NCI-H748 (cell line): ENCODE results near the gene DIAPH1.

ENCODE experiments used
- DNase-seq: peaks from one replicate; lab custom pipeline; 2025; ENCODE audit not compliant: unreplicated experiment; lab: John Stamatoyannopoulos, UW

Gene DIAPH1

GRCh38 chr5:141508440-141508797, 110.4 kb downstream of the DIAPH1 start:
- DNase-seq = no peak

DNA sequence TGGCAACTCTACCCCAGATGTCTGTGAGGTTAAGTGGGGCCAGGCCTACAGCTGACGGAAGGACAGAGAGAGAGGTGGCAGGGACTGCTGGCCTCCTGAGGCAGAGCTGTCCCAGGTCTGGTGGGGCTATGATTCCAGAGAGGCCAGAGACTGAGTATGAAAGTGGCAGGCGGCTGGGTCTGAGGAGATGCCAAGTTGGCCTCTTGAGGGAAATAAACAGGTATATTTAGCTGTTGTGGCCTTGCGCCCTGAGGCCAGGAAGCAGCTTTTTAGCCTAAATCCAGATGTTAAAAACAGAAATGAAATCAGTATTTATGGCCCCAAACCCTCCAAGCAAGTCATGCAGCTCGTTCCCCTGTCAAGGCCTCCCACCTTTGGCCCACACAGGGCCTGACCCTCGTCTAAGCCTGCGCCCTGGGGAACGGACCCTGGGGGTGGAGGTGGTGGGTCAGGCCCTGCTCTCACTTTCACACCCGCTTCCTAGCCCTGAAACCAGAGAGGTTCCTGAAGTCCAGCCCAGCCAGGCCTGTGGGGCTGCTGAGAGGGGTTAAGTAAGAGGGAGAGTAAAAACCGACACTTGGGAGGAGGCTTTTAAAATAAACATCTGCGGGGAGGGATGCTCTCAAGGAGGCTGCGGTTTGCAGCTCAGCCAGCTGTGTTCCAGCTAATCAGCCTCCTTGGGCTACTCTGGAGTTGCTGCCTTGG, 111.3 kb downstream of the DIAPH1 start:
- no peak for DNase-seq

DNA sequence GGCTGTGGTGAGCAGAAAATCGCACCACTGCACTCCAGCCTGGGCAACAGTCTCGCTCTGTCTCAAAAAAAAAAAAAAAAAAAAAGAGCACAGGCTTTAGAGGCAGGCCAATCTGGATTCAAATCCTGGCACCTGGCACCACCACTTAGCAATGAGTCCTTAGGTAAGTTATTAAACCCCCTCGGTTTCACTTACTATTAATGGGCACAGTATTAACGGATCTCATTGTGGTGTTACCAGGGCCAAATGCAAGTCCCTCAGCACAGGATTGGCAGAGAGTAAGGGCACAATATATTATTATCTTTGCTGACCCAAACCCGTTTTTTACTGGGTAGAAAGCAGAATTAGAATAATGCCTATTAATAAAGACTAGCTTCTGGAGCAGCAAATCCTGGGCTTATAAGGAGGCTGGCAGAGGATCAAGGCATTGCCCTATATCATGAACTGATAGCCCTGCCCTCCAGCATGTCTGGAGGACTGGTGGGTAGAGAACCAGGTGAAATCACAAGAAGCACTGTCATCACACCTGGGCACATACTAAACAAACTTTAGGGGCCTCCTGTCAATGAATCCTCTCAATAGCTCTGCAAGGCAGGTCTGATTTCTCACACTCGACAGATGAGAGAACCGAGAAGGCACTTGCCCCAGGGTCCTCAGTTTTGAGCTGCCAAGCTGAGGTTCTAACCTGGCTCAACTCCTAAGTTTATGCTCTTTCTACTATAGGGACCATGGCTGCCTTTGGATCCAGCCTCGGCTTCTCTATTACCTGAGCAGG, 112.2 kb downstream of the DIAPH1 start:
- no peak for DNase-seq

DNA sequence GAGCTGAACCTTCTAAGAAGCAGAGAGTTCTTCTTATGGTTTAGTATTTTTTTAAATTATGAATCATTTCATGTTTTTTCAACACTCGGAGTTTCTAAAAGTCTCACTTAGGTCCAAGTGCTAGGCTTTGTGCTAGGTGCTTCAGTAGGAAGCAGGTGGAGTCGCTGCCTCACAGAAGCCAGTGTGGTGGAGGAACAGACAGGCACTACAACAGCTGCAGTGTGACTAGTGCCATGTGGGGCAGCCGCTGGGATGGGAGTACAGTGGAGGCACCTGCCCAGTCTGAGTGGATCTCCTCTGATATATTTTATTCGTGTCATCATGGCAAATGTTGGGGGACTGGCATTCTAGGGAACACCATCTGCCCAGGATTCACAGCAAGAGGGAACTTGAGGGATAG, 114.6 kb downstream of the DIAPH1 start:
- DNase-seq = no peak

GRCh38 chr5:141503681-141504080, 115.1 kb downstream of the DIAPH1 start:
- no peak for DNase-seq

- DNase-seq = no peak
Observed at GRCh38 chr5:141501761-141502160, 117.0 kb downstream of the DIAPH1 start.

GRCh38 chr5:141496038-141496437, 122.8 kb downstream of the DIAPH1 start:
- DNase-seq = no peak

DNA sequence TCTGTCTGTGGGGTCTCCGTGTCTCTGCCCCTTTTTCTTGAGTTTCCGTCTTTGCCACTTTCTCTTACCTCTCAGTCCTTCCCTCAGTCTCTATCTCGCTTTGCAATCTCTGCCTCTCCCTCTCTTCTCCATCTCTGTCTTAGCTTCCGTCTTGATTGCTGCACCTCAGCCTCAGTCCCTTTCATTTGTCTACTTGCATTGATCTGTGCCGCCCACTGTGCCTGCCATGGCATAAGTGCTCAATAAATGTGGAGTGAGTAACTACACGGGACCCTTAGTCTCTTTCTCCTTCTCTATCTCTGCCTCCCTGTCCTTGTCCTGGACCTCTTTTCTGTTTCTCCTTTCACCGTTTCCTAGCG, 123.4 kb downstream of the DIAPH1 start:
- no peak for DNase-seq

- no peak for DNase-seq
Observed at GRCh38 chr5:141494761-141495452, 123.9 kb downstream of the DIAPH1 start.

- no peak for DNase-seq
Observed at GRCh38 chr5:141493500-141494422, 125.0 kb downstream of the DIAPH1 start.

- DNase-seq = no peak
Observed at GRCh38 chr5:141492168-141492885, 126.5 kb downstream of the DIAPH1 start.

- DNase-seq = no peak
Observed at GRCh38 chr5:141491323-141492167, 127.3 kb downstream of the DIAPH1 start.

DNA sequence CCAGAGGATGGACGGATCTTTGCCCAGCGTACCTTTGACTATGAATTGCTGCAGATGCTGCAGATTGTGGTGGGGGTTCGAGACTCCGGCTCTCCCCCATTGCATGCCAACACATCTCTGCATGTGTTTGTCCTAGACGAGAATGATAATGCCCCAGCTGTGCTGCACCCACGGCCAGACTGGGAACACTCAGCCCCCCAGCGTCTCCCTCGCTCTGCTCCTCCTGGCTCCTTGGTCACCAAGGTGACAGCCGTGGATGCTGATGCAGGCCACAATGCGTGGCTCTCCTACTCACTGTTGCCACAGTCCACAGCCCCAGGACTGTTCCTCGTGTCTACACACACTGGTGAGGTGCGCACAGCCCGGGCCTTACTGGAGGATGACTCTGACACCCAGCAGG, 128.0 kb downstream of the DIAPH1 start:
- no peak for DNase-seq

DNA sequence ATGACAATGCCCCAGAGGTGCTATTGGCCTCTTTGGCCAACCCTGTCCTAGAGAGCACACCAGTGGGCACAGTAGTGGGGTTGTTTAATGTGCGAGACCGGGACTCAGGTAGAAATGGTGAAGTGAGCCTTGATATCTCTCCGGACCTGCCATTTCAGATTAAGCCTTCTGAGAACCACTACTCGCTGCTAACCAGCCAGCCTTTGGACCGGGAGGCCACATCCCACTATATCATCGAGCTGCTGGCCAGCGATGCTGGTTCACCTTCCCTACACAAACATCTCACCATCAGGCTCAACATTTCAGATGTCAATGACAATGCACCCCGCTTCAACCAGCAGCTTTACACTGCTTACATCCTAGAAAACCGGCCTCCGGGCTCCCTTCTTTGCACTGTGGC, 128.5 kb downstream of the DIAPH1 start:
- DNase-seq = no peak

DNA sequence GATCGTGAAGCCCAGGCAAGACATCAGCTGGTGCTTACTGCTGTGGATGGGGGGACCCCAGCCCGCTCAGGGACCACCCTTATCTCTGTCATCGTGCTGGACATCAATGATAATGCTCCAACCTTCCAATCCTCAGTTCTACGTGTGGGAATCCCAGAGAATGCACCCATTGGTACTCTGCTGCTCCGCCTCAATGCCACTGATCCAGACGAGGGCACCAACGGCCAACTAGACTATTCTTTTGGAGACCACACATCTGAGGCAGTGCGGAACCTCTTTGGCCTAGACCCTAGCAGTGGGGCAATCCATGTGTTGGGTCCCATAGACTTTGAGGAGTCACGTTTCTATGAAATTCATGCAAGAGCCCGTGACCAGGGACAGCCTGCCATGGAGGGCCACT, 129.0 kb downstream of the DIAPH1 start:
- no peak for DNase-seq

GRCh38 chr5:141488591-141489561, 129.9 kb downstream of the DIAPH1 start, which contains the start of gene PCDHGC5:
PCDHGC5 (plus strand) TSS chr5:141489081; CDS start chr5:141489241, 160 bp downstream.
- no peak for DNase-seq

DNA sequence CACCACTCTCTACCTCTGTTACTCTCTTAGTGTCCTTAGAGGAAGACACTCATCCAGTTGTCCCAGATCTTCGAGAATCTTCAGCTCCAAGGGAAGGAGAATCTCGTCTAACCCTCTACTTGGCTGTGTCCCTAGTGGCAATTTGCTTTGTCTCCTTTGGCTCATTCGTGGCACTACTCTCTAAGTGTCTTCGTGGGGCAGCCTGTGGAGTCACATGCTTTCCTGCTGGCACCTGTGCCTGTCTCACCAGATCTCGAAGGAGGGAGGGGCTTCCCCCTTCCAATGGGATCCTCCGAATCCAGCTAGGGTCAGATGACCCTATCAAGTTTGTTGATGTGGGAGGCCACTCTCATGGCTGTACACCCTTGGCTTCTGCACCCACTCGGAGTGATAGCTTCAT, 131.7 kb downstream of the DIAPH1 start:
- no peak for DNase-seq

DNA sequence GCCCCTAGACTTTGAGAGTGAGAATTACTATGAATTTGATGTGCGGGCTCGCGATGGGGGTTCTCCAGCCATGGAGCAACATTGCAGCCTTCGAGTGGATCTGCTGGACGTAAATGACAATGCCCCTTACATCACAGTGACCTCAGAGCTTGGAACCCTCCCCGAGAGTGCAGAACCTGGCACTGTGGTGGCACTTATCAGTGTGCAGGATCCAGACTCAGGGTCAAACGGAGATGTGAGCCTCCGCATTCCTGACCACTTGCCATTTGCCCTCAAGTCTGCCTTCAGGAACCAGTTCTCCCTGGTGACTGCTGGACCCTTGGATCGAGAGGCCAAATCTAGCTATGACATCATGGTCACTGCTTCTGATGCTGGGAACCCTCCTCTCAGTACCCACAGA, 132.7 kb downstream of the DIAPH1 start:
- no peak for DNase-seq
